Forelimb muscle (tissue), 1 donor: ENCODE measurements around the gene SEC16B. TPM values are rescaled to one million over a fixed set of nuclear protein-coding genes. Genes with fewer than 3 reads are reported as not detected.

Experiments
- DNase-seq: peaks from one replicate; pipeline ENCODE4 v3.0.0-alpha.2; 2013; ENCODE audit warnings: low read depth
- polyA plus RNA-seq: library from polyadenylated mRNA; unstranded; fragments of 120-200 nt; gene quantifications from one replicate; pipeline ENCODE4 v1.2.1, GENCODE V29; 2013; ENCODE audit not compliant: insufficient read length

The SEC16B gene
- polyA plus RNA-seq, 1 donor, result 6.3 TPM

- no peak for DNase-seq
Measured at GRCh38 chr1:177907000-177907399, 62.9 kb downstream of the SEC16B start.

GRCh38 chr1:177905686-177906085, 64.2 kb downstream of the SEC16B start:
- DNase-seq, result no peak

GRCh38 chr1:177902266-177902665, 67.6 kb downstream of the SEC16B start:
- no peak for DNase-seq

GRCh38 chr1:177897998-177898654, 71.7 kb downstream of the SEC16B start:
- no peak for DNase-seq

- DNase-seq, result no peak
Measured at GRCh38 chr1:177897281-177897997, 72.4 kb downstream of the SEC16B start.

Other genes starting within 250 kb of the SEC16B start
- 12.3 TPM for gene RASAL2, start 124.0 kb upstream of the SEC16B start, polyA plus RNA-seq